ENCODE data around the gene MTUS2. TPM values are rescaled to one million over a fixed set of nuclear protein-coding genes. Genes with fewer than 3 reads are reported as not detected.

Gene MTUS2
- total RNA-seq, 1 donor, result 0.36 TPM

DNA sequence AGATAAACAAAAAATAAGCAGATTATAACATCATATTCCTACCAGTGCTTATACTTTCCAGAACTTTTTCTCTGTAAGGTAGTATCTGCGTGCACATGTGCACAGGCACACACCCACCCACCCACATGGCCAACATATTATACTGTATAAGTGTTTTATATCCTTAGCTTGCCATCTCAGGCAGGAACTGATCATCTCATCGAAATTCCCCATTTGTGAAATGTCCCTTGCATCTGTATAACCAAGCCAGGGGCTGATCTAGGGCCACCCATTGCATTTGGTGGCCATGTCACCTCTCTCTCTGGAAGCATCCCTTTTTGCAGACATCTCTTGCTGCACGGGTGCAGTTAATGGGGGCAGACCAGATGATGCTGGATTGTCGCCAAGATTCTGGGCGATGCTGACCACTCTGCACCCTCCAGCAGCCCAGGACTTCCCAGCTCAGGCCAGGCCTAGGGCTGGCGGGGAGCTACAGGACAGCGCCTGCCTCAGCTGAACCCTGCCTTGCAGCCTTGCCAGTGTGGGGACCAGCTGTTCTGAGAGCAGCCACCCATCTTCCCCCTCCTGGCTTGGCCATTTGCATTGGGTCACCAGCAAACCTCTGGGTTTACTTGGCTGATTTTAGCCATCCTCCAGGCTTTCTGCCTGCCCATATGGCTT is 679.5 kb downstream of the MTUS2 start:
- Histone ChIP-seq H3K9me3 (ENCODE audit: low read depth, low read length) (no peaks in the 10 kb centered on the region), H3K27me3 (ENCODE audit: insufficient read depth, low read length) (peaks cover 29% of the 10 kb centered on the region), H3K4me3 (ENCODE audit: insufficient read depth, low read length) (no peak overlapping the region), H3K4me1 (ENCODE audit: insufficient read depth, low read length) (peaks cover 9% of the 10 kb centered on the region), H4K20me1 (ENCODE audit: insufficient read depth, low read length) (no peaks in the 10 kb centered on the region), H2AFZ (ENCODE audit: low read length) (no peak overlapping the region), H3K36me3 (ENCODE audit: insufficient read depth, low read length) (no peaks in the 10 kb centered on the region), H3K4me2 (ENCODE audit: insufficient read depth, low read length) (no peak overlapping the region), H3K79me2 (ENCODE audit: insufficient read depth, low read length) (no peaks in the 10 kb centered on the region), H3K27ac (ENCODE audit: low read depth, low read length) (no peak overlapping the region)
- no peak for TF ChIP-seq CTCF (IDR thresholded peaks at IDR 0.05; ENCODE audit: extremely low read depth, low read depth, low read length)
- no peak for DNase-seq (ENCODE audit: insufficient read length, low spot score, missing footprints)

GRCh38 chr13:29500386-29500785 is 680.2 kb downstream of the MTUS2 start:
- H4K20me1 ChIP-seq (ENCODE audit: insufficient read depth, low read length), result no peaks in the 10 kb centered on the region
- H3K4me2 ChIP-seq (ENCODE audit: insufficient read depth, low read length), result no peak overlapping the region
- H3K27me3 ChIP-seq (ENCODE audit: insufficient read depth, low read length), result peaks cover 29% of the 10 kb centered on the region
- no peak for DNase-seq (ENCODE audit: insufficient read length, low spot score, missing footprints)
- H3K36me3 ChIP-seq (ENCODE audit: insufficient read depth, low read length), result no peaks in the 10 kb centered on the region
- peaks cover 9% of the 10 kb centered on the region for H3K4me1 ChIP-seq (ENCODE audit: insufficient read depth, low read length)
- no peak for TF ChIP-seq CTCF (IDR thresholded peaks at IDR 0.05; ENCODE audit: extremely low read depth, low read depth, low read length)
- H3K4me3 ChIP-seq (ENCODE audit: insufficient read depth, low read length), result no peak overlapping the region
- H2AFZ ChIP-seq (ENCODE audit: low read length), result no peak overlapping the region
- no peaks in the 10 kb centered on the region for H3K79me2 ChIP-seq (ENCODE audit: insufficient read depth, low read length)
- no peaks in the 10 kb centered on the region for H3K9me3 ChIP-seq (ENCODE audit: low read depth, low read length)
- H3K27ac ChIP-seq (ENCODE audit: low read depth, low read length), result no peak overlapping the region

GRCh38 chr13:29501674-29502073 is 681.5 kb downstream of the MTUS2 start:
- DNase-seq (ENCODE audit: insufficient read length, low spot score, missing footprints), result no peak
- TF ChIP-seq CTCF (IDR thresholded peaks at IDR 0.05; ENCODE audit: extremely low read depth, low read depth, low read length), result no peak
- Histone ChIP-seq H3K79me2 (ENCODE audit: insufficient read depth, low read length) (no peaks in the 10 kb centered on the region), H3K4me1 (ENCODE audit: insufficient read depth, low read length) (peaks cover 9% of the 10 kb centered on the region), H4K20me1 (ENCODE audit: insufficient read depth, low read length) (no peaks in the 10 kb centered on the region), H3K4me3 (ENCODE audit: insufficient read depth, low read length) (no peak overlapping the region), H3K27me3 (ENCODE audit: insufficient read depth, low read length) (peaks cover 27% of the 10 kb centered on the region), H3K36me3 (ENCODE audit: insufficient read depth, low read length) (no peaks in the 10 kb centered on the region), H2AFZ (ENCODE audit: low read length) (no peak overlapping the region), H3K27ac (ENCODE audit: low read depth, low read length) (no peak overlapping the region), H3K4me2 (ENCODE audit: insufficient read depth, low read length) (no peak overlapping the region), H3K9me3 (ENCODE audit: low read depth, low read length) (no peaks in the 10 kb centered on the region)

DNA sequence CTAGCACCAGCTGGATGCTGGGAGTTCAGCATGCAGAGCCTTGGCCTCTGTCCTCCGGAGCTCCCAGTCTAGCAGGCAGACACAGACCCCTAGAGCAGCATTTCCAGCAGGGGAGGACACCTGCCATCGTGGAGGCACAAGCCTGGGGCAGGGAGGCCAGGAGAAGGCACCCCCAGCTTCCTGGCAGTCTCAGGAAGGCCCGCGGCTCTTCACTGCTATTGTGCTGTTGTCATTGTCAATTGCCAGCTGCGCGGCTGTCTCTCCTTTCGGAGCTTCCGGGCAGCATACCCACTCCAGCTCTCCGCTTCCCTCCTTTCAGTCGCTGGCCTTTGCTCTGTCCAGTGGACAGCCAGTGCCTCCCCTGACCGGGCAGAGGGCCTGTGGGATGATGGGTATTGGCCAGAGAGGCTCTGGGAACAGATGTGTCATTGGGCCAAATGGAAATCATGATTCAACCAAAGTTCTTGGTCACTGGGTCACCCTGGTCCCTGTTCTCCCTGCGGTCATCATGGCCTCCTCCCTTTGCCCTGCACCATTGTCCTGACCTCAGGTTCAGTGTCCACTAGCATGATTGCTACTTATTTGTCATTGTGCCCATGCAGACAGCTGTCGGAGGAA is 682.4 kb downstream of the MTUS2 start:
- no peaks in the 10 kb centered on the region for H3K79me2 ChIP-seq (ENCODE audit: insufficient read depth, low read length)
- H3K27me3 ChIP-seq (ENCODE audit: insufficient read depth, low read length), result peaks cover 20% of the 10 kb centered on the region
- H3K9me3 ChIP-seq (ENCODE audit: low read depth, low read length), result no peaks in the 10 kb centered on the region
- no peaks in the 10 kb centered on the region for H4K20me1 ChIP-seq (ENCODE audit: insufficient read depth, low read length)
- DNase-seq (ENCODE audit: insufficient read length, low spot score, missing footprints), result no peak
- TF ChIP-seq CTCF (IDR thresholded peaks at IDR 0.05; ENCODE audit: extremely low read depth, low read depth, low read length), result no peak
- no peaks in the 10 kb centered on the region for H3K36me3 ChIP-seq (ENCODE audit: insufficient read depth, low read length)
- no peak overlapping the region for H3K27ac ChIP-seq (ENCODE audit: low read depth, low read length)
- peak overlapping the region; percentile 60 for H3K4me3 ChIP-seq (ENCODE audit: insufficient read depth, low read length)
- H3K4me1 ChIP-seq (ENCODE audit: insufficient read depth, low read length), result peaks cover 5% of the 10 kb centered on the region
- peak overlapping the region; percentile 59 for H2AFZ ChIP-seq (ENCODE audit: low read length)
- H3K4me2 ChIP-seq (ENCODE audit: insufficient read depth, low read length), result peak overlapping the region; percentile 78

All from osteoblast (primary cell).